ENCODE measurements around the gene PAQR4.
A peak's percentile ranks its signal among the peaks of the same experiment; 100 is the strongest.

Gene PAQR4

GRCh38 chr16:2968738-2969544, at the start of gene PAQR4:
Gene PAQR4 (plus strand): TSS chr16:2969348. CDS start chr16:2969675, 327 bp downstream.
- H3K9me3 ChIP-seq (ENCODE audit: severe bottlenecking): no peaks in the 10 kb centered on the region
- DNase-seq (ENCODE audit: low spot score) (peak; percentile 87), ATAC-seq (ENCODE audit: low read depth) (peak; percentile 60)
- H3K27ac ChIP-seq (ENCODE audit: poor library complexity, severe bottlenecking): peak within 1 kb of the TSS; percentile 78
- no peaks in the 10 kb centered on the region for H3K4me1 ChIP-seq (ENCODE audit: insufficient read depth, poor library complexity, severe bottlenecking)
- H3K4me3 ChIP-seq (ENCODE audit: severe bottlenecking): peak within 1 kb of the TSS; percentile 70
- TF ChIP-seq CTCF (IDR thresholded peaks at IDR 0.05; ENCODE audit: poor library complexity, severe bottlenecking): no peak
- peaks cover 27% of the 10 kb centered on the region for H3K36me3 ChIP-seq (ENCODE audit: low read depth)
- no peaks in the 10 kb centered on the region for H3K27me3 ChIP-seq (ENCODE audit: insufficient read depth, poor library complexity, severe bottlenecking)

- TF ChIP-seq CTCF (IDR thresholded peaks at IDR 0.05; ENCODE audit: poor library complexity, severe bottlenecking): peak; percentile 90
- DNase-seq (ENCODE audit: low spot score): no peak
Measured at GRCh38 chr16:2919511-2920255, 49.5 kb upstream of the PAQR4 start.

GRCh38 chr16:2923481-2923880, 45.7 kb upstream of the PAQR4 start:
- Histone ChIP-seq H3K4me3 (ENCODE audit: severe bottlenecking) (no peak overlapping the region), H3K4me1 (ENCODE audit: insufficient read depth, poor library complexity, severe bottlenecking) (peaks cover 6% of the 10 kb centered on the region), H3K36me3 (ENCODE audit: low read depth) (peaks cover 47% of the 10 kb centered on the region), H3K27ac (ENCODE audit: poor library complexity, severe bottlenecking) (no peak overlapping the region), H3K27me3 (ENCODE audit: insufficient read depth, poor library complexity, severe bottlenecking) (no peaks in the 10 kb centered on the region), H3K9me3 (ENCODE audit: severe bottlenecking) (no peaks in the 10 kb centered on the region)
- DNase-seq (ENCODE audit: low spot score) (no peak), ATAC-seq (ENCODE audit: low read depth) (no peak)
- no peak for TF ChIP-seq CTCF (IDR thresholded peaks at IDR 0.05; ENCODE audit: poor library complexity, severe bottlenecking)

More at GRCh38 chr16:2919511-2920255, 49.5 kb upstream of the PAQR4 start:
- H3K4me3 ChIP-seq (ENCODE audit: severe bottlenecking): no peak overlapping the region
- no peak for ATAC-seq (ENCODE audit: low read depth)
- peak overlapping the region; percentile 76 for H3K27ac ChIP-seq (ENCODE audit: poor library complexity, severe bottlenecking)
- peaks cover 65% of the 10 kb centered on the region for H3K36me3 ChIP-seq (ENCODE audit: low read depth)
- no peaks in the 10 kb centered on the region for H3K9me3 ChIP-seq (ENCODE audit: severe bottlenecking)
- peaks cover 21% of the 10 kb centered on the region for H3K4me1 ChIP-seq (ENCODE audit: insufficient read depth, poor library complexity, severe bottlenecking)
- H3K27me3 ChIP-seq (ENCODE audit: insufficient read depth, poor library complexity, severe bottlenecking): no peaks in the 10 kb centered on the region

- no peak overlapping the region for H3K4me3 ChIP-seq (ENCODE audit: severe bottlenecking)
- H3K36me3 ChIP-seq (ENCODE audit: low read depth): peaks cover 34% of the 10 kb centered on the region
Measured at GRCh38 chr16:2924901-2925755, 44.0 kb upstream of the PAQR4 start.

More at GRCh38 chr16:2924901-2925755, 44.0 kb upstream of the PAQR4 start:
- Histone ChIP-seq H3K27ac (ENCODE audit: poor library complexity, severe bottlenecking) (peak overlapping the region; percentile 12), H3K4me1 (ENCODE audit: insufficient read depth, poor library complexity, severe bottlenecking) (peaks cover 6% of the 10 kb centered on the region), H3K27me3 (ENCODE audit: insufficient read depth, poor library complexity, severe bottlenecking) (no peaks in the 10 kb centered on the region), H3K9me3 (ENCODE audit: severe bottlenecking) (no peaks in the 10 kb centered on the region)
- ATAC-seq (ENCODE audit: low read depth) (peak; percentile 75), DNase-seq (ENCODE audit: low spot score) (no peak)
- TF ChIP-seq CTCF (IDR thresholded peaks at IDR 0.05; ENCODE audit: poor library complexity, severe bottlenecking): no peak
